Measurements from ENCODE around the gene LPIN3.

DNA sequence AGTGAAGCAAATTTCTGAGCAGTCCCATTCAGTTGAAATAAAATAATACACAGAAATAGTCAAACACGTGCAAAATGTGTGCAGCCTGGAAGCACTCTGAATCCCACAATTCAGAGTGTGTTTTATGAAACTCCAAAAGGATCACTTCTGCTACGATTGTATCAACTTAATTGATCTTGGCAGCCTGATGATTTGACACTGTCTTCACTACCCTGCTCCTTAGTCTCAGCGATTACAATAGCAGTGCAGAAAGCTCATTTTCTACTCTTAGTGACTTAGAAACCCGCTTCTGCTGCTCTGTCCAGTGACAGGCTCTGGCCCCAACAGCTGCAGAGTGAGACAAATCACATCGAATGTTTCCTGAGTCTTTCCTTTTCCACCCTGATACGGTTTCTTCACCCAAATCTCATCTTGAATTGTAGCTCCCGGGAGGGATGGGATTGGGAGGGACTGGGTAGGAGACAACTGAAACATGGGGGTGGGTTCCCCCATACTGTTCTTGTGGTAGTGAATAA is 42.2 kb downstream of the LPIN3 start:
- no peak for TF ChIP-seq CBX5 (IDR thresholded peaks at IDR 0.05; ENCODE audit: low read depth, low read length)
- no peak for TF ChIP-seq FOSL1 (IDR thresholded peaks at IDR 0.05; ENCODE audit: insufficient read depth, low read depth, low read length)
- TF ChIP-seq, protein P1, sequence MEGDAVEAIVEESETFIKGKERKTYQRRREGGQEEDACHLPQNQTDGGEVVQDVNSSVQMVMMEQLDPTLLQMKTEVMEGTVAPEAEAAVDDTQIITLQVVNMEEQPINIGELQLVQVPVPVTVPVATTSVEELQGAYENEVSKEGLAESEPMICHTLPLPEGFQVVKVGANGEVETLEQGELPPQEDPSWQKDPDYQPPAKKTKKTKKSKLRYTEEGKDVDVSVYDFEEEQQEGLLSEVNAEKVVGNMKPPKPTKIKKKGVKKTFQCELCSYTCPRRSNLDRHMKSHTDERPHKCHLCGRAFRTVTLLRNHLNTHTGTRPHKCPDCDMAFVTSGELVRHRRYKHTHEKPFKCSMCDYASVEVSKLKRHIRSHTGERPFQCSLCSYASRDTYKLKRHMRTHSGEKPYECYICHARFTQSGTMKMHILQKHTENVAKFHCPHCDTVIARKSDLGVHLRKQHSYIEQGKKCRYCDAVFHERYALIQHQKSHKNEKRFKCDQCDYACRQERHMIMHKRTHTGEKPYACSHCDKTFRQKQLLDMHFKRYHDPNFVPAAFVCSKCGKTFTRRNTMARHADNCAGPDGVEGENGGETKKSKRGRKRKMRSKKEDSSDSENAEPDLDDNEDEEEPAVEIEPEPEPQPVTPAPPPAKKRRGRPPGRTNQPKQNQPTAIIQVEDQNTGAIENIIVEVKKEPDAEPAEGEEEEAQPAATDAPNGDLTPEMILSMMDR (IDR thresholded peaks at IDR 0.05; ENCODE audit: control extremely low read depth in 1 of 3, insufficient read depth in 1 of 3, low read depth in 1 of 3, low read length in 3 of 3): no peak
- TF ChIP-seq RXRA (IDR thresholded peaks at IDR 0.05; ENCODE audit: insufficient read depth, low read depth, low read length): no peak
- TF ChIP-seq, protein P2, sequence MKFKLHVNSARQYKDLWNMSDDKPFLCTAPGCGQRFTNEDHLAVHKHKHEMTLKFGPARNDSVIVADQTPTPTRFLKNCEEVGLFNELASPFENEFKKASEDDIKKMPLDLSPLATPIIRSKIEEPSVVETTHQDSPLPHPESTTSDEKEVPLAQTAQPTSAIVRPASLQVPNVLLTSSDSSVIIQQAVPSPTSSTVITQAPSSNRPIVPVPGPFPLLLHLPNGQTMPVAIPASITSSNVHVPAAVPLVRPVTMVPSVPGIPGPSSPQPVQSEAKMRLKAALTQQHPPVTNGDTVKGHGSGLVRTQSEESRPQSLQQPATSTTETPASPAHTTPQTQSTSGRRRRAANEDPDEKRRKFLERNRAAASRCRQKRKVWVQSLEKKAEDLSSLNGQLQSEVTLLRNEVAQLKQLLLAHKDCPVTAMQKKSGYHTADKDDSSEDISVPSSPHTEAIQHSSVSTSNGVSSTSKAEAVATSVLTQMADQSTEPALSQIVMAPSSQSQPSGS (IDR thresholded peaks at IDR 0.05; ENCODE audit: low read length): no peak
- no peak for TF ChIP-seq CTBP2 (IDR thresholded peaks at IDR 0.05; ENCODE audit: borderline replicate concordance, insufficient read depth, insufficient read length, low read length)
- no peak for TF ChIP-seq SP1 (IDR thresholded peaks at IDR 0.05; ENCODE audit: low read depth, low read length)
- TF ChIP-seq JUN (IDR thresholded peaks at IDR 0.05; ENCODE audit: low read depth, low read length): no peak
- TF ChIP-seq JUND (IDR thresholded peaks at IDR 0.05; ENCODE audit: low read length): no peak
- no peak for TF ChIP-seq EP300 (IDR thresholded peaks at IDR 0.05; ENCODE audit: borderline replicate concordance in 1 of 2, low read depth in 2 of 2, low read length in 2 of 2)
- TF ChIP-seq EGR1 (IDR thresholded peaks at IDR 0.05; ENCODE audit: borderline replicate concordance, low read depth, low read length): no peak
- no peak for TF ChIP-seq POLR2A (IDR thresholded peaks at IDR 0.05; ENCODE audit: control extremely low read depth in 1 of 2, low read depth in 2 of 2, low read length in 2 of 2)
- no peak for TF ChIP-seq RAD21 (IDR thresholded peaks at IDR 0.05 in 1 of 2, conservative IDR thresholded peaks at IDR 0.05 in 1 of 2; ENCODE audit: low read depth in 2 of 2, low read length in 2 of 2)

All from H1 (cell line).